Measurements from ENCODE around the gene PPP1R27.

Gene PPP1R27

GRCh38 chr17:81814748-81815645, 19.9 kb downstream of the PPP1R27 start:
- Histone ChIP-seq H3K27me3 (ENCODE audit: insufficient read depth, low read depth) (peaks cover 77% of the 10 kb centered on the region), H3K79me2 (ENCODE audit: insufficient read depth, low read depth) (no peaks in the 10 kb centered on the region), H4K20me1 (ENCODE audit: insufficient read depth) (no peaks in the 10 kb centered on the region), H3K4me3 (IDR thresholded peaks at IDR 0.05; ENCODE audit: insufficient read depth, low read depth, low read length) (no peak overlapping the region), H3K36me3 (ENCODE audit: insufficient read depth) (no peaks in the 10 kb centered on the region), H3K4me2 (no peak overlapping the region), H3K4me1 (ENCODE audit: low read depth, poor library complexity, severe bottlenecking) (no peaks in the 10 kb centered on the region), H3K27ac (no peak overlapping the region), H2AFZ (ENCODE audit: low read depth) (no peak overlapping the region), H3K9ac (no peak overlapping the region)
- TF ChIP-seq CTCF (conservative IDR thresholded peaks at IDR 0.05; ENCODE audit: low read depth, low read length), result no peak

DNA sequence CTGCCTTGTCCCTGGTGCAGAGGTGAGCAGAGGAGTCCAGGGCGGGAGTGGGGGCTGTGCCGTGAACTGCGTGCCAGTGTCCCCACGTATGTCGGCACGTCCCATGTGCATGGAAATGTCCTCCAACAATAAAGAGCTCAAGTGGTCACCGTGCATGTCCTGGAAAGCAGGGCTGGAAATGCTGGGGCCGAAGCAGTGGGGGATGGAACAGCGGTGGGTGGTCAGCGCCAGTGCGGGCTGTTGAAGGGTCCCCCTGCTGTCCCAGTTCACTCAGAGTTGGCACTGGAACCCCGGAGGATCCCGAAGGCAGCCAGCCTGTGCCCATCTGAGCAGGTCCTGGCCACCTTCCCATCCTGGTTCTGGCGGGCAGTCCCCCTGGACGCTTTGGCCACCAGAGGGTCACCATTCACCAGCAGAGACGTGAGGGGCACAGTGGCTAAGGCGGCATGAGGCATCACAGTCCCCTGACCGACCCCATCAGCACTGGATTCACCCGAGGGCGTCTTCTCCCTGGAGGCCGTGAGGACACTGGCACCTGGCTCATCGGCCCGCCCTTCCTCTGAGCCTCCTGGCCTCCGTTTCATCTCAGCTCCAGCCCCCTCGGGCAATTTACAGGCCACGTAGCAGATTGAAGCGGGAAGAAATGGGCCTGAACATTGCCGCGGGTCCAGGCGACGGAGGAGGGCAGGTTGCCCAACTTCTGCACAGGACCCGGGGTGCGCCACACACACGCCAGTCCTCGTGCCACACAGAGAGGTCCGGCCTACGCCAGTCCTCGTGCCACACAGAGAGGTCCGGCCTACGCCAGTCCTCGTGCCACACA, 20.8 kb downstream of the PPP1R27 start:
- Histone ChIP-seq H3K4me2 (no peak overlapping the region), H3K79me2 (ENCODE audit: insufficient read depth, low read depth) (no peaks in the 10 kb centered on the region), H3K36me3 (ENCODE audit: insufficient read depth) (no peaks in the 10 kb centered on the region), H3K4me1 (ENCODE audit: low read depth, poor library complexity, severe bottlenecking) (no peaks in the 10 kb centered on the region), H2AFZ (ENCODE audit: low read depth) (no peak overlapping the region), H3K27me3 (ENCODE audit: insufficient read depth, low read depth) (peaks cover 86% of the 10 kb centered on the region), H3K27ac (no peak overlapping the region), H4K20me1 (ENCODE audit: insufficient read depth) (no peaks in the 10 kb centered on the region), H3K9ac (no peak overlapping the region), H3K4me3 (IDR thresholded peaks at IDR 0.05; ENCODE audit: insufficient read depth, low read depth, low read length) (no peak overlapping the region)
- TF ChIP-seq CTCF (conservative IDR thresholded peaks at IDR 0.05; ENCODE audit: low read depth, low read length), result no peak

GRCh38 chr17:81813371-81813684, 21.5 kb downstream of the PPP1R27 start:
- no peak for TF ChIP-seq CTCF (conservative IDR thresholded peaks at IDR 0.05; ENCODE audit: low read depth, low read length)
- Histone ChIP-seq H3K27ac (no peak overlapping the region), H3K4me2 (no peak overlapping the region), H3K9ac (no peak overlapping the region), H3K79me2 (ENCODE audit: insufficient read depth, low read depth) (no peaks in the 10 kb centered on the region), H3K4me1 (ENCODE audit: low read depth, poor library complexity, severe bottlenecking) (no peaks in the 10 kb centered on the region), H3K36me3 (ENCODE audit: insufficient read depth) (no peaks in the 10 kb centered on the region), H2AFZ (ENCODE audit: low read depth) (no peak overlapping the region), H3K4me3 (IDR thresholded peaks at IDR 0.05; ENCODE audit: insufficient read depth, low read depth, low read length) (no peak overlapping the region), H4K20me1 (ENCODE audit: insufficient read depth) (no peaks in the 10 kb centered on the region), H3K27me3 (ENCODE audit: insufficient read depth, low read depth) (peaks cover 92% of the 10 kb centered on the region)

DNA sequence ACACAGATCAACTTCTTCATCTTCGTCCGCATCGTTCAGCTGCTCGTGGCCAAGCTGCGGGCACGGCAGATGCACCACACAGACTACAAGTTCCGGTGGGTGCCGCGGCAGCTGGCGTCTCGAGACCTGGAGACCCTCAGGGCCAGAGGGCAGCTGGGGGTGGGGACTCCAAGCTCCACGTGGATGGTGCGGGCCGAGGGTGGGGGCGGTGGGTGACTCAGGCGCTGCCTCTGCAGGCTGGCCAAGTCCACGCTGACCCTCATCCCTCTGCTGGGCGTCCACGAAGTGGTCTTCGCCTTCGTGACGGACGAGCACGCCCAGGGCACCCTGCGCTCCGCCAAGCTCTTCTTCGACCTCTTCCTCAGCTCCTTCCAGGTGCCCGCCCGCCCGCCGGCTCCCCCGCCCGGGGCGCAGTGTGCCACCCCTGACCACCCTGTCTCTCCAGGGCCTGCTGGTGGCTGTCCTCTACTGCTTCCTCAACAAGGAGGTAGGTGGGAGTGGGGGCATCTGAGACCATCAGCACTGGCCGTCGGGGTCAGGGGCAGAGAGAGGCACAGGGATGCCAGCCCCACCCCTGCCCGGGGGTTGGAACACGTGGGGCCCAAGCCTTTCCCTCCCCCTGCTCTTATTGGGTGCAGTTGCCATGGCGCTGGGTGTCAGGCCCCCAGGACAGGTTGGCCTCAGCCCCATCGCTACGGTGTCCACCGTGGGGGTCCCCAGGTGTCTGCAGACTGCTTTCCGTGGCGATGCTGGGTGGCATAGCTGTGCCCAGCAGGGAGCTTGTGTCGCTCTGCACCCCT, 22.1 kb downstream of the PPP1R27 start:
- no peak overlapping the region for H3K9ac ChIP-seq

More for the DNA sequence above, 22.1 kb downstream of the PPP1R27 start:
- peaks cover 92% of the 10 kb centered on the region for H3K27me3 ChIP-seq (ENCODE audit: insufficient read depth, low read depth)
- no peaks in the 10 kb centered on the region for H4K20me1 ChIP-seq (ENCODE audit: insufficient read depth)
- no peak overlapping the region for H2AFZ ChIP-seq (ENCODE audit: low read depth)
- no peak for TF ChIP-seq CTCF (conservative IDR thresholded peaks at IDR 0.05; ENCODE audit: low read depth, low read length)
- no peaks in the 10 kb centered on the region for H3K36me3 ChIP-seq (ENCODE audit: insufficient read depth)
- H3K79me2 ChIP-seq (ENCODE audit: insufficient read depth, low read depth), result no peaks in the 10 kb centered on the region
- no peaks in the 10 kb centered on the region for H3K4me1 ChIP-seq (ENCODE audit: low read depth, poor library complexity, severe bottlenecking)
- H3K4me3 ChIP-seq (IDR thresholded peaks at IDR 0.05; ENCODE audit: insufficient read depth, low read depth, low read length), result no peak overlapping the region
- H3K4me2 ChIP-seq, result no peak overlapping the region
- H3K27ac ChIP-seq, result no peak overlapping the region
